NCI-H446 treated with DMSO at 0.1 percent for 48 hours (cell line): ENCODE results near the gene F10.

Source experiments
- DNase-seq: peaks from one replicate; lab custom pipeline; 2025; lab: John Stamatoyannopoulos, UW

The F10 gene

DNA sequence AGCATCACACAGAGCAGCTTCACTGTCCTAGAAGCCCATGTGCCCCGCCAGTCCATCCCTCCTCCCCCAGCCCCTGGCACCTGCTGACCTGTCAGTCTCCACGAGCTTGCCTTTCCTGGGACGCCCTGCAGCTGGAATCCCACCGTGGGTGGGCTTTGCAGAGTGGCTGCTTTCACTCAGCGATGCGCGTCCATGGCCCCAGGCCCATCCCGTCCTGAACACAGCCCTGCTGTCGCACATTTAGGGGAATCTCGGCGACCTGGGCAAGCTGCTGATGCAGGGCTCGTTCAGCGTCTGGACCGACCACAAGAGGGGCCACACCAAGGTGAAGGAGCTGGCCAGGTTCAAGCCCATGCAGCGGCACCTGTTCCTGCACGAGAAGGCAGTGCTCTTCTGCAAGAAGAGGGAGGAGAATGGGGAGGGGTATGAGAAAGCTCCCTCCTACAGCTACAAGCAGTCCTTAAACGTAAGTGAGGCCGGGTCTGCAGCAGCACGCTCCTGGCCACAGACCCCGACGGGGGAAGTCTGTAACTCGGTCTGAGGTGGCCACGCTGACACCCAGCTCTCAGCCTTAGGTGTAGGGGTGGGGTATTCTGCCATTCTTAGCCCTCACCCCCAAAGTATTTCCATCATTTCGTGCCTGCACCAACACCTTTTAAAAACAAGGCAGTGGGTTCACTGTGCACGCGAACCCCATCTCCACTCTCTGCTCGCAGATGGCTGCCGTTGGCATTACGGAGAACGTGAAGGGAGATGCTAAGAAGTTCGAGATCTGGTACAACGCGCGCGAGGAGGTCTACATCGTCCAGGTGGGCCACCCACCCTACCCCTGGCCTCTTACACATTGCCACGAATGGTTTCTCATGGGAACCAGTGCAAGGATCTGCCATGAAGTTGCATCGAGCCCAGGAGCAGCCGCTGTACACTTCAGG lies 35.3 kb upstream of the F10 start:
- DNase-seq, result no peak

- no peak for DNase-seq
Measured at GRCh38 chr13:113087923-113088690, 34.5 kb upstream of the F10 start.

GRCh38 chr13:113088691-113089020 lies 33.9 kb upstream of the F10 start:
- no peak for DNase-seq

GRCh38 chr13:113089693-113090414 lies 32.7 kb upstream of the F10 start:
- no peak for DNase-seq

DNA sequence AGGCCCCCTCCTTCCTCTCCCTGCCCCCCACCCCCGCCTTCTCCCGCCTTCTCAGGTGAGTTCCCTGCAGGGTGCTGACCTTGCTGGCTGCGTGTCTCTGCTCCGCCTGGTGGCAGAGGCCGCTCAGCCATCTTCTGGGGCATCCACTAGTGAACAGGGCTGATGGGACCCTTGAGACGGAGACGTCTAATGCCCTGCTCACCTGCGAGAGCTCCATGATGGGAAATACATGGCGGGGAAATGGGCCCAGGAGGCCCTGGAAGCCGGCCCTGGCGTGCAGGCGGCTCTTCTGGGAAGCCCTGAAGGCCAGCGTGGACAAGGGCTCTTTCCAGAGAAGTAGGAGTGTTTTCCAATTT lies 32.2 kb upstream of the F10 start:
- no peak for DNase-seq

DNA sequence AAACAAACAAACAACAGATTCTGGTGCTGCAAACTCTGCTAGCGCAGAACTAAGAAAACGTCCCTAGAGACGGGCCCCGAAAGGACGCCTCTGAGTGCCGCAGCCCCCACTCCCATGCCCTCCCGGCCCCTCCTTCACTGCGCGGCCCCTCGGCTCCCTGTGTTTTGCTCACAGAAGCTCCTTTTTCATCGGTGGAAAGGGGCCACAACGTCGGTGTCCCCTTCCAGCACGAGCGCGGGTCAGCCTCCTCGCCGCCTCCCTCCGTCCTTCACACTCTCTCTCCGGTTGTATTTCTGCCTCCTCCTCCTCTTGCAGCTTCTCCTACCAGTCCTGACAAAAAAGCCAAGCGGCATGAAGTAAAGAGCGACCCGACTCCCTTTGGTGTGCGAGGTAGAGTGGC lies 31.8 kb upstream of the F10 start:
- no peak for DNase-seq

- DNase-seq, result no peak
Measured at GRCh38 chr13:113091211-113091771, 31.3 kb upstream of the F10 start.

DNA sequence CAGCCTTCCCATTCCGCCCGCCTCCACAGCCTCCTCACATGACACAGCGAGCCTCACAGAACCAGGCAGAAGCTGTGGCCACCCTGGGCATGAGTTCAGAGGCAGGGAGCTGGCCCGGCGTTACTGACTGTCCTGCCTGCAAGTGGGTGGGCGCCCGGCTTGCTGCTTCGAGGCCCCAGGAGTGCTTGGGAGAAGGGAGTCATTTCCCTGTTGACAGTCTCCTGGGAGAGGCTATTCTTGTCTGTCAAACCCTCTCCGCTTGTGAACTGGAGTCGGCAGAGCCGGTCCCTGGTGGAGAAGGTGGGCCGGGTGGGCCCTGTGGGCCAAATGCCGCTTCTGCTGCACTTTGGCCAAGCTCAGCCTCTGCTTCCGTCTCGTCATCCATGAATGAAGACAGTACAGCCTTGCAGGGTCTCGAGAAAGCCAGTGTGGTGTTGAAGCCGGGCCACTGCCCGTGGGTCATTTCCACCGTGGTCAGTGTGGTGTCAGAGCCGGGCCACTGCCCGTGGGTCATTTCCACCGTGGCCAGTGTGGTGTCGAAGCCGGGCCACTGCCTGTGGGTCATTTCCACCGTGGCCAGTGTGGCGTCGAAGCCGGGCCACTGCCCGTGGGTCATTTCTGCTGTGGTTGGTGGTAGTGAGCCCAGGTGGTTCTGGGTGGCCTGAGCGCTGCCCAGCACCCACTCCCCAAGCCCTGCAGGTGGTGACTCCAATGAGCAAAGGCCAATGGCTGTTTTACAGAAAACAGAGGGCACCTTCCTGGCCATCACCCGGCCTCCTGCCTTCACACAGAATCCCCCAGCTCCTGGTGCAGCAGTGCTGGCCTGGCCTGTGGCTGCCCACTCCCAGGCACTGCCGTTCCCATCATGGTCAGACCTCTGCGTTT lies 30.5 kb upstream of the F10 start:
- DNase-seq, result no peak

- no peak for DNase-seq
Measured at GRCh38 chr13:113092776-113093579, 29.6 kb upstream of the F10 start.

DNA sequence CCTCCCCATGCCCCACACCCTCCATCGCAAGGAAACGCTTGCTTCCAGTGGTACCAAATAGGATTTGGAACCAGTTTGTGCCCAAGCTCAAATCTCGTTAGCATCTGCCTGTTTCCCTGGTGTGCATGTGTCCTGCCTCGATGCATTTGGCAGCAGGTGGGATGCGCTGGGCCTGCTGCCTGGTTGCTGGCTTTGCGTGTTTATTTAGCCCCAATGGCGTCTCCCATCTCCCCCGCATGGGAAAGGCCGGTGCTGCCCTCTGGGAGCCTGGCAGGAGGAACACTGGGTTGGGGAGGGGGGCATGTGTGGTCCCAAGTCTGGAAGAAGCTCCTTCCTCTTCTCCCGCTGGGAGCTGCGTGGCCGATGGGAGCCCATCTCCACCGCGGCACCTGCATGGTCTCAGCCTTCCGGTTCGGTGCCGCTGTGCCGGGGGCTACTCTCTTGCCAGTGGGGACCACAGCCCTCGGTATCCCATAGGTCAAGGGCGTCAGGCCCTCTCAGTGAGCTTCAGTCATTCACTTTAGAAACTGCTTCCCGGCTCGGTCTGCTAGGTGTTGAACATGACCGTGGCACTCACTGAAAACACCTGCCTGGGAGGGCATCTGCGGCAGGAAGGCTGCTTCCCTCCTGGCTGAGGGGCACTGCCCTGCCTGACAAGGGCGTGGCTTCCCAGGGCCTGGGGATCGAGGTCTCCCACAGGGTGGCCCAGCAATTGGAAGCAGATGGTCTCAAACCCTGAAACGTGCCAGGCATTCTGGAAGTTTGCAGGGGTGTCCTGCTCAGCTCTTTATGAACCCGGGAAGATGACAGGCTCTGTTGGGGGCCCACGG lies 28.8 kb upstream of the F10 start:
- no peak for DNase-seq

- no peak for DNase-seq
Measured at GRCh38 chr13:113094410-113094800, 28.2 kb upstream of the F10 start.

DNA sequence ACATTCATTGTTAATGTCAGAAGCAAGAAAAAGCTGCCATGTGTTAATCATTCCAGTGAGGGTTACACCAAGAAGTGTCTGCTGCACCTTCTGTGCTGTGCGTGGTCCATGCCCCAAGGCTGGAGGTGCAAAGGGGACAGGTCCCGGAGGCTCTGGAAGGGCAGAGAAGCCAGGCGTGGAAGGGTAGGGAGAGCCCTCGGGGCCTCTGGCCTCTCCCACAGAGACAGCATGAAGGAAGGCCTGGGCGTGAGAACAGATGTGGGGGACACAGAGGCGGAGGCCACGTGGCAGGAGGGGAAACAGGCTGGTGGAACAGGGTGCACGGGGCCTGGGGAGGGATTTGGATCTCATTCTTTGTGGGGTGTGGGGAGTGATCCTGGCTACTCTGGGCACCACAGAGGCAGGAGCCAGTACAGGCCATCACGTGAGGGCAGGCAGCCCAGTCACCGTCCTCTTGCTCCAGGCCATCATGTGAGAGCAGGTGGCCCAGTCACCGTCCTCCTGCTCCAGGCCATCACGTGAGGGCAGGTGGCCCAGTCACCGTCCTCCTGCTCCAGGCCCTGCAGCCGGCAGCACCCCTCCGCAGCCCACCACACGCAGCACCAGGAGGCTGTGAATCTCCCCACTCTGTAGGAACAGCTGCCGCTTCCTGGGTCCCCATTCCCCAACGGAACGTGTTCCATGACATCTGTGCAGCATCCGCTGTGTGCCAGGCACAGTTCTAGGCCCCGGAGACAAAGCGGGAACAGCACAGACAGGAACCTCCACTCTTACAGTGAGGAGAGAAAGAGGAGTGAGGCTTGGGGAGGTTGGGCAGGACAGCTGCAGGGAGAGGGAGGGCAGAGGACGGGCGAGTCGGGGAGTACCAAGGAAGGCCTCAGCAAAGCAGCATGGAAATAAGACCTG lies 27.2 kb upstream of the F10 start:
- DNase-seq, result no peak

DNA sequence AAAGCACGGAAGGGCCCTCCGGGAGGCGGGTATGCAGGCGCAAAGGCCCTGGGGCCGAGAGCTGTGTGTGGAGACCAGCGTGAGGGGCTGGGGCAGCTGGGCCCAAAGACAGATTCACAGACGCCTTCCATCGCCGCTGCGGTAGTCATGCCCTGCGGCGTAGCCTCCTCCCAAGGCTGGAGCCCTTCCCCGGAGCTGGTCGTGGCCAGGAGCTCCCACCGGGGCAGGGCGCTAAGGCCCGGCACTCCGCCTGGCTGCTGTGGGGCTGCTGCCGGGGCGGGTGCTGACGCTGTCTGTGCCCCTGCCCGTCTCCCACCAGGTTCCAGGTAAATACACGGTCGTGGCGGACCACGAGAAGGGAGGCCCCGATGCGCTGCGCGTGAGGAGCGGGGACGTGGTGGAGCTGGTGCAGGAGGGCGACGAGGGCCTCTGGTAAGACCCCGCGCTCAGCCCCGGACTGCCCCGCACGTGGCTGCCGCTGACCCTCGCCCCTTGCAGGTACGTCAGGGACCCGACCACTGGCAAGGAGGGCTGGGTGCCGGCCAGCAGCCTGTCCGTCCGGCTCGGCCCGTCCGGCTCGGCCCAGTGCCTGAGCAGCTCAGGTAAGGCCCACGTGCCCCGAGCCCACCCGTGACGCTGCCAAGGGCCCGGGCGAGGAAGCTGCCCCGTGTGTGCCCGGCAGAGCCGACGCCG lies 26.4 kb upstream of the F10 start:
- no peak for DNase-seq

GRCh38 chr13:113096745-113097305 lies 25.8 kb upstream of the F10 start:
- DNase-seq, result no peak

DNA sequence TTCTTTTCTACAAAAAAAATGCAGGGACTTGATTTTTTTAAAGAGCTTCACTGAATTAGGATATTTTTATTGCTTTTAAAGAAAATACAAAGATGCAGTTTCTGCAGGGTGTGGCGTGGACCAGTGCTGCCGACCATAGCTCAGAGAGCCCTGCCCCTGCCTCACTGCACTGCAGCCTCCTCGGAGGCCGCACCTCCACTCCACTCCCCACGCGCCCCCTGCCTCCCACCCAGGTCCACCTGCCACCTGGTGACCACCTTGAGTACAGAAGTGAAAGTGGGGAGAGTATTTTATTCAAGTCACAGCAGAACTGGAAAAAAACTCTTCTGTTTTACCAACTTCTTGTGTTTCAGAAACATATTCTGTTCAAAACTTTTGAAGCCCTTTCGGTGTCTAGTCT lies 24.9 kb upstream of the F10 start:
- no peak for DNase-seq

DNA sequence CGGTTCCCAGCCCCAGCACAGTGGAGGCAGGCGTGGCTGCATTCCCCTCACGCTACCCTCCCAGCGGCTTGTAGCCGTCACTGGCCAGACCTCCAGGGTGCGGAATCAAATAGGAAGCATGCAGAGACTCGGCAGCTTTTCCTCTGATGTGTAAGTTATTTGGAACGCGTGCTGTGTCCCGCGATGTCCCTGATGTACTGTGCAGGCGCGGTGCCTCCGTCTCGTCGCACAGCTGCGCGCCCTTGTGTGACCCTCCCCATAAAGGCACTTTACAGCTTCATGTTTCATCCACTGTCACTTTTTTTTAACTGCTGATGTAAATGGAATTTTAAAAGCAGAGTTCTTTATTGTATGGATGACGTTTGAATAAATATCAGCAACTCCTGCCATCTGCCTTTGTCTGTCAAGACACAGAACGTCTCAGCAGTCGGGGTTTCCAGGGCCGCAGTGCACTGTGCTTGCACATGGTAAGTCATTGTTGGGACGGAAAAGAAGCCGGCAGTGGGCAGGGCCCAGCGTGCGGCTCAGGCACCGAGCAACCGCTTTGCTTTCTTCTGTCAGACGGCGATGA lies 24.4 kb upstream of the F10 start:
- no peak for DNase-seq

- DNase-seq, result no peak
Measured at GRCh38 chr13:113099142-113099541, 23.5 kb upstream of the F10 start.
